GM12878 (cell line): ENCODE measurements around the gene ZMYND19. TPM values are rescaled to one million over a fixed set of nuclear protein-coding genes. Genes with fewer than 3 reads are reported as not detected.

Experiments used
- ATAC-seq: fragments of 200-7000 bp; cut with Tn5 transposase; 3 replicates; pipeline ENCODE4 v1.9.1; 2020; ENCODE audit warnings: mild to moderate bottlenecking, moderate library complexity
- BruUV-seq: library from RNA; stranded (reverse); fragments of 400-500 nt; replicated peaks from 2 replicates; lab custom pipeline; 2021; lab: Mats Ljungman, UMichigan
- CTCF ChIA-PET: fragments of 300-600 bp; sonication (Branson Sonifier 250); formaldehyde crosslinking; extraction: SDS; loops from one replicate; lab custom pipeline; 2021; ENCODE audit warnings: inconsistent platforms; lab: Yijun Ruan, JAX
- POLR2A ChIA-PET: fragments of 350-600 bp; formaldehyde crosslinking; extraction: SDS; loops from one replicate; lab custom pipeline; 2021; ENCODE audit warnings: inconsistent platforms; lab: Charles Lee
- RAD21 ChIA-PET: fragments of 300-600 bp; sonication (Branson Sonifier 250); formaldehyde crosslinking; loops from one replicate; lab custom pipeline; 2023; ENCODE audit warnings: antibody characterized with exemption; ENCODE audit not compliant: unreplicated experiment; lab: Charles Lee
- SMC1A ChIA-PET: fragments of 300-600 bp; sonication (Branson Sonifier 250); formaldehyde crosslinking; loops from one replicate; lab custom pipeline; 2023; ENCODE audit not compliant: unreplicated experiment, uncharacterized antibody; lab: Charles Lee
- DNase-seq: peaks from one replicate; pipeline ENCODE4 v3.0.0-alpha.2; 2011; ENCODE audit warnings: low read depth, low spot score
- FAIRE-seq: peaks from 3 replicates; lab custom pipeline; 2011; peaks lifted over from hg19 to GRCh38; lab: Jason Lieb, UNC
- H2AFZ ChIP-seq: 2 replicates; pipeline ENCODE4 v1.6.0; 2011; ENCODE audit warnings: low read depth, low read length, control low read depth; ENCODE audit not compliant: control insufficient read depth
- H3K27ac ChIP-seq: 2 replicates; pipeline ENCODE4 v1.5.1; 2011; ENCODE audit warnings: control low read depth; ENCODE audit not compliant: control insufficient read depth, insufficient read depth
- H3K27me3 ChIP-seq, 2 experiments: replicated peaks in 1 of 2; 2 replicates each; pipeline versions ENCODE4 v1.6.0 to v1.6.1; 2011; ENCODE audit warnings: low read length in 1 of 2; ENCODE audit not compliant: control insufficient read depth in 2 of 2, insufficient read depth in 2 of 2
- H3K36me3 ChIP-seq, 2 experiments: 2 replicates each; pipeline ENCODE4 v1.5.1; 2011; ENCODE audit warnings: low read length in 1 of 2; ENCODE audit not compliant: control insufficient read depth in 2 of 2, insufficient read depth in 2 of 2
- H3K4me1 ChIP-seq: 2 replicates; pipeline ENCODE4 v1.6.1; 2011; ENCODE audit warnings: mild to moderate bottlenecking, low read length, moderate library complexity, mixed read lengths; ENCODE audit not compliant: control insufficient read depth, insufficient read depth
- H3K4me2 ChIP-seq: 2 replicates; pipeline ENCODE4 v1.6.0; 2011; ENCODE audit warnings: control low read depth; ENCODE audit not compliant: control insufficient read depth, insufficient read depth
- H3K4me3 ChIP-seq: fragments of 200-600 bp; sonication (generic); 2 replicates; pipeline ENCODE4 v1.5.1; 2016
- H3K79me2 ChIP-seq: 2 replicates; pipeline ENCODE4 v1.6.0; 2011; ENCODE audit warnings: low read length; ENCODE audit not compliant: control insufficient read depth, insufficient read depth
- H3K9ac ChIP-seq: 2 replicates; pipeline ENCODE4 v1.8.0; 2011; ENCODE audit warnings: low read length, control low read depth, mixed read lengths; ENCODE audit not compliant: control insufficient read depth, insufficient read depth
- H3K9me3 ChIP-seq: replicated peaks from 3 replicates; pipeline ENCODE4 v1.5.1; 2011; ENCODE audit warnings: mild to moderate bottlenecking, low read length; ENCODE audit not compliant: control insufficient read depth, insufficient read depth
- H4K20me1 ChIP-seq: 2 replicates; pipeline ENCODE4 v1.6.0; 2011; ENCODE audit not compliant: control insufficient read depth, insufficient read depth
- BHLHE40 ChIP-seq, 2 experiments: fragments of 450-650 bp in 1 of 2; IDR thresholded peaks; 2 replicates each; pipeline ENCODE4 v1.6.1; 2011 to 2017; ENCODE audit warnings: low read depth in 2 of 2, borderline replicate concordance in 1 of 2, improper control_type of control experiment in 1 of 2, low read length in 1 of 2, mild to moderate bottlenecking in 1 of 2
- CHD2 ChIP-seq: IDR thresholded peaks from 2 replicates; pipeline ENCODE4 v1.6.1; 2011; ENCODE audit warnings: low read depth, low read length, improper control_type of control experiment, borderline replicate concordance
- NFYA ChIP-seq: IDR thresholded peaks from 2 replicates; pipeline ENCODE4 v1.6.1; 2011; ENCODE audit warnings: low read depth, mild to moderate bottlenecking, low read length, improper control_type of control experiment, borderline replicate concordance
- PML ChIP-seq: IDR thresholded peaks from 2 replicates; pipeline ENCODE4 v1.6.1; 2012; ENCODE audit warnings: low read length, inconsistent platforms
- POLR2A ChIP-seq: IDR thresholded peaks from 2 replicates; pipeline ENCODE4 v1.6.1; 2011; ENCODE audit warnings: low read depth, mild to moderate bottlenecking, low read length
- TCF3 ChIP-seq: IDR thresholded peaks from 2 replicates; pipeline ENCODE4 v1.6.1; 2012; ENCODE audit warnings: low read depth, mild to moderate bottlenecking, low read length, borderline replicate concordance; ENCODE audit not compliant: insufficient read depth
- YY1 ChIP-seq: IDR thresholded peaks from 2 replicates; pipeline ENCODE4 v1.6.1; 2011; ENCODE audit warnings: low read depth, mild to moderate bottlenecking, low read length
- ZNF274 ChIP-seq: IDR thresholded peaks from one replicate; pipeline ENCODE4 v1.8.0; 2011; ENCODE audit not compliant: insufficient read length, insufficient read depth
- WGBS: methylation state at CpG from one replicate; pipeline ENCODE4 v1.1.6; 2016; ENCODE audit warnings: low lambda C conversion rate; ENCODE audit not compliant: insufficient replicate concordance, insufficient coverage; ENCODE audit errors: missing lambda C conversion rate; 5-methylcytosine and 5-hydroxymethylcytosine counted together
- in situ Hi-C: fragments of 300-500 bp; cut with MboI; formaldehyde crosslinking; loops from 9 replicates; pipeline ENCODE4 v1.14.3; 2018; ENCODE audit warnings: mixed read lengths
- intact Hi-C: fragments of 100-400 bp; cut with micrococcal nuclease; formaldehyde crosslinking; loops from one replicate; pipeline ENCODE4 v1.14.2; 2022; ENCODE audit not compliant: unreplicated experiment
- polyA plus RNA-seq, 11 experiments: library from polyadenylated mRNA; depleted of rRNA in 4 of 11; unstranded in 6 of 11; stranded (reverse) in 5 of 11; fragments of >200 nt; fragmentation: Nextera tagmentation in 4 of 11; fragmentation: Illumina TruSeq in 1 of 11; extraction: Ambion mirVana in 4 of 11; extraction: Trizol in 1 of 11; gene quantifications; 1 replicate in 1 of 11; 2 replicates in 10 of 11; pipeline versions ENCODE4 v1.2.1 to v1.2.3, GENCODE V29; 2011 to 2016; ENCODE audit warnings: inconsistent platforms in 2 of 11, missing spikeins in 2 of 11, low read depth in 1 of 11
- total RNA-seq, 4 experiments: library from RNA; depleted of rRNA in 3 of 4; stranded (reverse); fragments of >200 nt in 3 of 4; fragmentation: Illumina TruSeq in 1 of 4; extraction: Trizol in 1 of 4; gene quantifications; 2 replicates each; pipeline versions ENCODE4 v1.2.1 to v1.2.3, GENCODE V29; 2013 to 2021
- TF ChIP-seq, protein P1 (sequence below): IDR thresholded peaks from 2 replicates; pipeline ENCODE4 v1.6.1; 2011; ENCODE audit warnings: borderline replicate concordance, low read depth, mild to moderate bottlenecking, moderate library complexity, mixed read lengths, low read length; ENCODE audit not compliant: insufficient read depth; ENCODE audit errors: extremely low read length

Gene ZMYND19
- total and polyA plus RNA-seq, 10 of the 15 experiments (the other 5 are each of a cell fraction or from before 2014, with no cell fraction given), result 0.84 to 54.8 (median 20.1) TPM

DNA sequence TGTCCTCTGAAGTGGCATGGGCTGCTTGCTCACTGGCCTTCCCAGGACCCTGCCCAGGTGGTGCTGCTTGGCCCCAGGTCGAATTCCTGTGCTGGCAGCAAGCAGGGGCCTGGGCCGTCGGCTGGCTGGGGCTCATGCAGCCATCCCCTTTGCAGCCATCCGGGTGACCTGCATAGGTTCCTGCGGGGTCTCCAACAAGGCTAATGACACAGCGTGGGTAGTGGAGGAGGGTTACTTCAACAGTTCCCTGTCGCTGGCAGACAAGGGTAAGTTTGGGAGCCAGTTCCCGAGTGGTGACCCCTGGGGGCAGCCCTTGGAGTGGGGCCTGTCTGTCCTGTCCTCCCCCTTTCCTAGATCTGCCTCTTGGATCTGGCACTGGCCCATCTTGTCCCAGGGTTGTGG, 22.4 kb upstream of the ZMYND19 start:
- ChIA-PET CTCF (no interaction called here), POLR2A (no interaction called here), RAD21 (no interaction called here), SMC1A (no interaction called here)
- 68% methylated on average over 8 of the region's 8 CpGs for WGBS
- Histone ChIP-seq H3K4me2 (no peak overlapping the region), H3K79me2 (peaks cover 8% of the 10 kb centered on the region), H3K27me3 (no peaks in the 10 kb centered on the region), H3K4me1 (peaks cover 5% of the 10 kb centered on the region), H3K4me3 (no peak overlapping the region), H3K36me3 (peaks cover 2 to 7% of the 10 kb centered on the region in 2 experiments; a peak in 3 of 4 replicates), H3K9me3 (no peaks in the 10 kb centered on the region), H4K20me1 (no peaks in the 10 kb centered on the region; the same call in 1 of the 2 replicates), H3K27ac (no peak overlapping the region), H3K9ac (no peak overlapping the region), H2AFZ (no peak overlapping the region)
- no peak for FAIRE-seq
- intact Hi-C loops, result no loop called here
- no peak for ATAC-seq
- DNase-seq, result no peak
- in situ Hi-C loops, result no loop called here
- BruUV-seq, result no TSS peak
- TF ChIP-seq ZNF274 (no peak), PML (0 out of 2 replicates have a peak, but pooled peaks have one; percentile 11), NFYA (no peak)

DNA sequence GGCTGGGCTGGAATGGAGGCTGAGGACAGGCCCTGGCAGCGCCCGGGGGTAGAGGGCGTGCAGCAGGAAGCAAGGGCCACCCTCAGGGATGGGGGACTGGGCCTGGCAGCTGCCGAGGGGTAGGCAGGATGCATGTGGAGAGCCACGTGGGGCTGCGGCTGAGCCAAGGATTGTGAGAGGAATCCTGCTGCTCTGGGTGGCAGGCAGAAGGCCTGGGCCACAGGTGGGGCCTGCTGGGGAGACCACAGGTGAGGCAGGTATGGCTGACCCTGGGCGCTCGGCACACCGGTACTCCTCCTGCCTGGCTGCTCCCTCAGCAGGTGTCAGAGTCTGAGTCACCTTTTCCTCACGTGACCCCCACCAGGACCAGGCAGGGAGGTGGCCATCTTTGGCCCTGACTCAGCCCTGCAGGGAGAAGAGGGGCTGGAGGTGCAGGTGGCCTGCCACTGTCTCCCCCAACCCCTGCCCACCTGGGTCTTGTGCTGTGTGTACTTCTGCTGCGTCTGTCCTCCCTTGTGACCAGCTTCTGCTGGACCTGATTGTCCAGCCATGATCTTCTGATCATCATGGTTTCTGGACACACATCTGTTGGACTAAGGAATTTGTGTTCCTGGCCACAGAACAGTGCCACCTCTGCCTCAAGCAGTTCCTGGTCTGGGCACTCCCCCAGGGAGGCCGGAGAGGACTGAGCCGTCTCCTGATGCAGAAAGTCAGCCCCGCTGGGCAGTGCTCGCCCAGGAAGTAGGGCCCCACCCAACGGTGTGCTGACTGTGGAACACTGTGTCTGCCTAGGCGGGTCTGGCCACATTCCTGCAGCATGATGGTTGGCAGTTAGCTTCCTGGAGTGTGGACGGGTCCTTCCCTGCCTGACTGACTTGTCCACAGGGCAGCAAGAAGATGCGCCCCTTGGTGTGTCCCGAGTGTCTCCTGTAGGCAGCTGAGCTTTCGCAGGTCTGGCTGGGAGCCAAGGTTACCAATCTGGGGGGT, 21.6 kb upstream of the ZMYND19 start:
- RAD21 ChIA-PET, result no interaction called here
- POLR2A ChIA-PET, result interaction anchor here (0.6 kb wide), 1 partner anchor 74 kb away, joined by 3 read pairs; no protein-coding TSS in a partner anchor
- Histone ChIP-seq H3K36me3 (peaks cover 2 to 7% of the 10 kb centered on the region in 2 experiments; a peak in 3 of 4 replicates), H3K9ac (no peak overlapping the region), H2AFZ (no peak overlapping the region), H3K27me3 (no peaks in the 10 kb centered on the region), H3K79me2 (peaks cover 2% of the 10 kb centered on the region), H3K4me1 (peaks cover 5% of the 10 kb centered on the region), H3K27ac (no peak overlapping the region), H4K20me1 (no peaks in the 10 kb centered on the region; the same call in 1 of the 2 replicates), H3K4me3 (no peak overlapping the region), H3K9me3 (no peaks in the 10 kb centered on the region), H3K4me2 (no peak overlapping the region)
- in situ Hi-C loops, result no loop called here
- DNase-seq (no peak), FAIRE-seq (no peak), ATAC-seq (peak; percentile 56)
- intact Hi-C loops, result no loop called here
- 41% methylated on average over 21 of the region's 21 CpGs for WGBS
- CTCF ChIA-PET, result no interaction called here
- no TSS peak for BruUV-seq
- SMC1A ChIA-PET, result no interaction called here
- TF ChIP-seq, protein P1, sequence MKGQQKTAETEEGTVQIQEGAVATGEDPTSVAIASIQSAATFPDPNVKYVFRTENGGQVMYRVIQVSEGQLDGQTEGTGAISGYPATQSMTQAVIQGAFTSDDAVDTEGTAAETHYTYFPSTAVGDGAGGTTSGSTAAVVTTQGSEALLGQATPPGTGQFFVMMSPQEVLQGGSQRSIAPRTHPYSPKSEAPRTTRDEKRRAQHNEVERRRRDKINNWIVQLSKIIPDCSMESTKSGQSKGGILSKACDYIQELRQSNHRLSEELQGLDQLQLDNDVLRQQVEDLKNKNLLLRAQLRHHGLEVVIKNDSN, result peak; percentile 79
- TF ChIP-seq POLR2A (peak; percentile 18), BHLHE40 (IDR thresholded peaks at IDR 0.05; ENCODE audit: borderline replicate concordance in 1 of 2, low read depth in 2 of 2, low read length in 1 of 2) (peak in 1 of 2 experiments; percentile 79; a peak in 2 of 4 replicates), YY1 (0 out of 2 replicates have a peak, but pooled peaks have one; percentile 15), TCF3 (0 out of 2 replicates have a peak, but pooled peaks have one; percentile 42), CHD2 (no peak)
- TF ChIP-seq, all 136 proteins: peak for 5
